ENCODE measurements around the gene EGFL7.

GRCh38 chr9:136656795-136657611, 5.7 kb upstream of the EGFL7 start:
- TF ChIP-seq POLR2AphosphoS5 (IDR thresholded peaks at IDR 0.05): no peak
- TF ChIP-seq CTCF (IDR thresholded peaks at IDR 0.05): no peak
- TF ChIP-seq EP300 (IDR thresholded peaks at IDR 0.05; ENCODE audit: low read depth): no peak
- peak; percentile 16 for TF ChIP-seq POLR2A (IDR thresholded peaks at IDR 0.05)
